8988T (cell line): ENCODE data around the gene DST.
"Not testable (repeated sequence)": the region's sequence is repeated elsewhere in the genome, so short reads cannot be mapped to it uniquely, and the experiment has no call there.

ENCODE experiments used
- DNase-seq: peaks from one replicate; pipeline ENCODE4 v3.0.0; 2011

Gene DST

GRCh38 chr6:56514395-56514794 is 128.3 kb downstream of the DST start:
- DNase-seq, result no peak

- no peak for DNase-seq
These were observed 129.1 kb downstream of the DST start for GRCh38 chr6:56513631-56514030.

GRCh38 chr6:56511591-56511990 is 131.1 kb downstream of the DST start:
- no peak for DNase-seq

- DNase-seq, result no peak
These were observed 131.6 kb downstream of the DST start for GRCh38 chr6:56510984-56511531.

GRCh38 chr6:56509031-56509430 is 133.7 kb downstream of the DST start:
- no peak for DNase-seq

- DNase-seq, result no peak
These were observed 135.2 kb downstream of the DST start for GRCh38 chr6:56507517-56507916.

- no peak for DNase-seq
These were observed 137.0 kb downstream of the DST start for GRCh38 chr6:56505512-56506260.

- DNase-seq, result no peak
These were observed 140.7 kb downstream of the DST start for GRCh38 chr6:56501993-56502392.

GRCh38 chr6:56499095-56499494 is 143.6 kb downstream of the DST start:
- no peak for DNase-seq

GRCh38 chr6:56497691-56498090 is 145.0 kb downstream of the DST start:
- DNase-seq, result no peak

- no peak for DNase-seq
These were observed 145.4 kb downstream of the DST start for GRCh38 chr6:56497240-56497639.

- not testable (repeated sequence) for DNase-seq
These were observed 146.0 kb downstream of the DST start for GRCh38 chr6:56496650-56497049.

GRCh38 chr6:56495654-56496053 is 147.0 kb downstream of the DST start:
- no peak for DNase-seq

- no peak for DNase-seq
These were observed 150.9 kb downstream of the DST start for GRCh38 chr6:56491606-56492328.

- no peak for DNase-seq
These were observed 151.7 kb downstream of the DST start for GRCh38 chr6:56490993-56491392.

GRCh38 chr6:56489559-56489958 is 153.1 kb downstream of the DST start:
- no peak for DNase-seq

- DNase-seq, result no peak
These were observed 154.4 kb downstream of the DST start for GRCh38 chr6:56488281-56488680.

GRCh38 chr6:56486681-56487080 is 156.0 kb downstream of the DST start:
- no peak for DNase-seq

GRCh38 chr6:56484669-56485068 is 158.0 kb downstream of the DST start:
- no peak for DNase-seq

- no peak for DNase-seq
These were observed 158.8 kb downstream of the DST start for GRCh38 chr6:56483929-56484328.

GRCh38 chr6:56482525-56482924 is 160.2 kb downstream of the DST start:
- no peak for DNase-seq

- no peak for DNase-seq
These were observed 160.7 kb downstream of the DST start for GRCh38 chr6:56481957-56482356.

GRCh38 chr6:56480654-56481337 is 161.9 kb downstream of the DST start:
- no peak for DNase-seq

- DNase-seq, result no peak
These were observed 162.4 kb downstream of the DST start for GRCh38 chr6:56480246-56480645.
